Measurements from ENCODE around the gene IPP.
"Not testable (repeated sequence)": the region's sequence is repeated elsewhere in the genome, so short reads cannot be mapped to it uniquely, and the experiment has no call there.

The IPP gene

DNA sequence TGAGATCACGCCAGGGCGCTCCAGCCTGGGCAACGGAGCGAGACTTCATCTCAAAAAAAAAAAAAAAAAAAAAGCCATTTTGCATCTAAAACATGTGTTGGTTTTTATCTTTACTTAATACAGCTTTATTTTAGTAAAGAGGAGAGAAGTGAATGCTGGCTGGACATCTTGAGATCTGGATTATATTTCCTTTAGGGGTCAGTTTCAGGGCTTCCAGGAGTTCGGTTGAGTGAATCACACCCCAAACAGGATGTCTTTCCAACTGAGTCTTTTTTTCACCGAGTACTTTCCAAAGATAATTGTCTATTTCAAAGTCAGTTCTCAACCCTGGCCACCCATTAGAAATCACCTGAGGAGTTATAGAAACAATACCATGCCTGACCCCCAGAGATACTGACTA is 16.6 kb upstream of the IPP start:
- peaks cover 17% of the 10 kb centered on the region for H3K4me1 ChIP-seq (ENCODE audit: control insufficient read depth, insufficient read depth, low read length)
- no peaks in the 10 kb centered on the region for H3K27me3 ChIP-seq (ENCODE audit: control insufficient read depth, insufficient read depth, low read length)
- H3K36me3 ChIP-seq (ENCODE audit: insufficient read depth, low read length): no peaks in the 10 kb centered on the region
- H3K4me3 ChIP-seq (ENCODE audit: low read length): no peak overlapping the region
- H3K9ac ChIP-seq (ENCODE audit: low read depth, low read length): no peak overlapping the region
- H3K9me3 ChIP-seq (replicated peaks; ENCODE audit: low read length): no peaks in the 10 kb centered on the region
- peak overlapping the region; percentile 3 for H3K4me2 ChIP-seq (ENCODE audit: low read length)

DNA sequence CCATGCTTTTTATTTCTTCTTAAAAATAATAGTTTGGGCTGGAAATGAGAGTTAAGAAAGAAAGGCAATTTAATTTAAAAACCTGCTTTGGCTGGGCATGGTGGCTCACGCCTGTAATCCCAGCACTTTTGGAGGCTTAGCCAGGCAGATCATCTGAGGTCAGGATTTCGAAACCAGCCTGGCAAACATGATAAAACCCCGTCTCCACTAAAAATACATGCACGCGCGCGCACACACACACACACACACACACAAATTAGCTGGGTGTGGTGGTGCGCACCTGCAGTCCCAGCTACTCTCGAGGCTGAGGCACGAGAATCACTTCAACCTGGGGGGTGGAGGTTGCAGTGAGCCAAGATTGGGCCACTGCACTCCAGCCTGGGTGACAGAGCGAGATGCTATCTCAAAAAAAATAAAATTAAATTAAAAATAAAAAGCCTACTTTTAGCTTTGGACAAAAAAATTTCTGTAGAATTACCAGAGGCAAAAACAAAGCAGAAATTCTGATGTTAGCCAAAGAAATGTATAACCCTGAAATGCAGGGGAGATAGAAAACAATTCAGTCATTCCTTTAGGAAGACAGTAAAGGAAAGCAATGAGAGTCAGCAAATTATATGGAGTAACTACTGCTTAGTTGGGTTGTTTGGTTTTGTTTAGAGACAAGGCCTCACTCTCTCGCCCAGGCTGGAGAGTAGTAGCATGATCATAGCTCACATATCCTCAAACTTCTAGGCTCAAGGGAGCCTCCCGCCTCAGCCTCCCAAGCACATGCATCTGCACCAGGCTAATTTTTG is 15.7 kb upstream of the IPP start:
- Histone ChIP-seq H3K4me2 (ENCODE audit: low read length) (no peak overlapping the region), H3K27me3 (ENCODE audit: control insufficient read depth, insufficient read depth, low read length) (no peaks in the 10 kb centered on the region), H3K9me3 (replicated peaks; ENCODE audit: low read length) (no peaks in the 10 kb centered on the region), H3K4me3 (ENCODE audit: low read length) (no peak overlapping the region), H3K36me3 (ENCODE audit: insufficient read depth, low read length) (no peaks in the 10 kb centered on the region), H3K4me1 (ENCODE audit: control insufficient read depth, insufficient read depth, low read length) (peaks cover 17% of the 10 kb centered on the region), H3K9ac (ENCODE audit: low read depth, low read length) (no peak overlapping the region)

DNA sequence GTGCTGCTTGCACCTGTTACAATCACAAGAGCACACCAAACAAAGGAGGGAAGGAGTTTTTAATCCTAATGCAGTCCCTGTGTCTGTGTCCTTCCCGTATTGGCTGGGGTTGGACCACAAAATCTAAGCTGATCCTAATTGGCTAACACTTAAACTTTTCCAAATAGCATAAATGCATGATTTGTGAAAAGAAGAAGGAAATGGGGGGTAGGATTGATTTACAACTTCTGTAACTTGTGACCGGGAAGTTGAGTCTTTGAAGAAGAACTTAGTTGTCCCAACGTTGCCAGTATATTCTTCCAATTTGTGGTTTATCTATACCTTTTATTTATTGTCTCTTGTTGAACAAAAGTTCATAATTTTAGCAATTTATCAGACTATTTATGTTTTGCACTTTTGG is 11.8 kb upstream of the IPP start:
- no peaks in the 10 kb centered on the region for H3K9me3 ChIP-seq (replicated peaks; ENCODE audit: low read length)
- H3K9ac ChIP-seq (ENCODE audit: low read depth, low read length): no peak overlapping the region
- no peak overlapping the region for H3K4me3 ChIP-seq (ENCODE audit: low read length)
- H3K36me3 ChIP-seq (ENCODE audit: insufficient read depth, low read length): no peaks in the 10 kb centered on the region
- H3K4me2 ChIP-seq (ENCODE audit: low read length): no peak overlapping the region
- H3K4me1 ChIP-seq (ENCODE audit: control insufficient read depth, insufficient read depth, low read length): peaks cover 5% of the 10 kb centered on the region
- H3K27me3 ChIP-seq (ENCODE audit: control insufficient read depth, insufficient read depth, low read length): peaks cover 16% of the 10 kb centered on the region

DNA sequence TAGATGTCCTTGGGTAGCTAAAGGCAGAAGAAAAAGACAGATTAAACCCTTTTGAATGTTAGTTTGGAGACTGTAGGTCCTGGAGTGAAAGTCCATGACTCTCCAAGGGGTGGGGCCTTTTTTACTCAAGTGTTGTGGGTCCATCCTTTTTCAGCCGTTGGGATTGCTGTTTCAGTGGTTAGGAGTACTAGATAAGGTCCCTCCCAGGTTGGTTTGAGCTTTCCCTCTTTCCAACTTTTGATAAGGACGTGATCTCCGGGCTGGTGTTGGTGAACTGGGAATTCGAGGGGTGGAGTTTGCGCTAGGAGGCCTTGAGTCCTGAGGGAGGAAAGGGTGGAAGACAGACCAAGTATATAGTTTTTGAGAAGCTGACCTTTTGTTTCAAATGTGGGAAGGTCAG is 5.2 kb upstream of the IPP start:
- Histone ChIP-seq H3K36me3 (ENCODE audit: insufficient read depth, low read length) (no peaks in the 10 kb centered on the region), H3K4me2 (ENCODE audit: low read length) (no peak overlapping the region), H3K9me3 (replicated peaks; ENCODE audit: low read length) (no peaks in the 10 kb centered on the region), H3K9ac (ENCODE audit: low read depth, low read length) (no peak overlapping the region), H3K4me1 (ENCODE audit: control insufficient read depth, insufficient read depth, low read length) (peaks cover 4% of the 10 kb centered on the region), H3K27me3 (ENCODE audit: control insufficient read depth, insufficient read depth, low read length) (peaks cover 16% of the 10 kb centered on the region), H3K4me3 (ENCODE audit: low read length) (no peak overlapping the region)

DNA sequence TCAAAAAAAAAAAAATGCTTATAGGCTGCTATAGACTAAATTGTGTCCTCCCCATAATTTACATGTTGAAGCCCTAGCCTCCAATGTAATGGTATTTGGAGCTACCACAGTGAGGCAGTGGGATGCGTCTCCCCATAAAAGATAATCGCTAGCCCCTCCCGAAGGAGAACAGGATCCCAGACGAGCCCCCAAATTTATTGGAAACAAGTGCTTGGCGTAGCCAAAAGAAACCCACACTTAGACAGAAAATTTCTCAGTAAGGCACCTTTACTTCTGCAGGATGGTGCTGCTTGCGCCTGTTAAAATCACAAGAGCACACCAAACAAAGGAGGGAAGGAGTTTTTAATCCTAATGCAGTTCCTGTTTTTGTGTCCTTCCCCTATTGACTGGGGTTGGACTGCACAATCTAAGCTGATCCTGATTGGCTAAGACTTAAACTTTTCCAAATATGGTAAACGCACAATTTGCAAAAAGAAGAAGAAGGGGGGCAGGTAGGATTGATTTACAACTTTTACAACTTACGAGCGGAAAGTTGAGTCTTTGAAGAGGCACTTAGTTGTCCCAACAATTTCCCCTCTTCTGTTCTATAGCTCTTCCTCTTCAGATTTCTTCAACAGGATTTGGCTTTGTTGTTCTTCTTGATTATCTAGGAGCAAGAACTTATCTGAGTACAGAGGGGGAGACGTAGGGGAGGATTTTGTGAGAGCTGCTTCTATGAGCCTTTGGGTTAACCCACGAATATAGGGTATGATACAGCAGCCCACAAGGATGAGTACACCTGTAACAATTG is 3.0 kb upstream of the IPP start:
- no peak overlapping the region for H3K4me3 ChIP-seq (ENCODE audit: low read length)
- no peak overlapping the region for H3K4me2 ChIP-seq (ENCODE audit: low read length)
- no peaks in the 10 kb centered on the region for H3K9me3 ChIP-seq (replicated peaks; ENCODE audit: low read length)
- no peaks in the 10 kb centered on the region for H3K36me3 ChIP-seq (ENCODE audit: insufficient read depth, low read length)
- H3K9ac ChIP-seq (ENCODE audit: low read depth, low read length): no peak overlapping the region
- peaks cover 4% of the 10 kb centered on the region for H3K4me1 ChIP-seq (ENCODE audit: control insufficient read depth, insufficient read depth, low read length)
- peaks cover 8% of the 10 kb centered on the region for H3K27me3 ChIP-seq (ENCODE audit: control insufficient read depth, insufficient read depth, low read length)

DNA sequence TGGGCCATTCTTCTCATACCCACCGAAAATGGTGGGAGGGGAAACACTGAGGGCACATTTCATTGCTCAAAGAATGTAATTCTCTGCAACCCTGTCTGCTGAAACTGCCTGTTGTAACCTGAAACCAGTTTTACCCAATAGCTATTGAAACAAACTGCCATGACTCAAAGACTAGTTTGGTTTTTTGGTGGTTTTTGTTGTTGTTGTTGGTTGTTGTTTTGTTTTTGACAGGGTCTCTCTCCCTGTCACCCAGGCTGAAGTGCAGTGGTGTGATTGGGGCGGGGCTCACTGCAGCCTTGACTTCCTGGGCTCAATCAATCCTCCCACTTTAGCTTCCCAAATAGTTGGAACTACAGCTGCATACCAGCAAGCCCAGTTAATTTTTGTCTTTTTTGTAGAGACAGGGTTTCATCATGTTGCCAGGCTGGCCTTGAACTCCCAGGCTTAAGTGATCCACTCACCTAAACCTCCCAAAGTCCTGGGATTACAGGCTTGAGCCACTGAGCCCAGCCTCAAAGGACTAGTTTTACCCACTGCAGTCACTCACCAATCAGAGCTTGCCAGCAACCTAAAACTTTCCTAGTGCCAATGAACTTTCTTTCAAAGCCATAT is 2.1 kb upstream of the IPP start:
- no peak overlapping the region for H3K4me2 ChIP-seq (ENCODE audit: low read length)
- no peak overlapping the region for H3K4me3 ChIP-seq (ENCODE audit: low read length)

DNA sequence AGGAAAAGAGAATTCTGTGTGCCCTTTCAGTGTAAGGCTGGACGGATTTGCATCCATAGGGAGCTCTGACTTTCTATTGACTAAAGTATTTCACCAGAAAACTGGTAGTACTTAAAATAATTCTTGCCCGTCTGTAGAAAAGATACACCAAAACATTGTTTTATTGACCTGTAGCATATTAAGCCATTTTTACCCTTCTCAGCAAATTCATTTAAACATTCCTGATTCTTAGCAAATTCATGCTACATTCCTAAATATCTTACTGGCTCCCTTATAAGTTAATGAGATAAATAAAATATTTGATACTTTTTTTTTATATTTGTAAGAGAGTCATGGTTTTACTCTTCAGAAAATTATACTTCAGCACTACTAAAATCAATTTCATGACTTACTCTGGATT is 1.6 kb upstream of the IPP start:
- H3K4me1 ChIP-seq (ENCODE audit: control insufficient read depth, insufficient read depth, low read length): peaks cover 4% of the 10 kb centered on the region
- H3K9me3 ChIP-seq (replicated peaks; ENCODE audit: low read length): no peaks in the 10 kb centered on the region
- no peaks in the 10 kb centered on the region for H3K27me3 ChIP-seq (ENCODE audit: control insufficient read depth, insufficient read depth, low read length)
- H3K36me3 ChIP-seq (ENCODE audit: insufficient read depth, low read length): no peaks in the 10 kb centered on the region
- H3K9ac ChIP-seq (ENCODE audit: low read depth, low read length): no peak overlapping the region
- no peak overlapping the region for H3K4me2 ChIP-seq (ENCODE audit: low read length)
- H3K4me3 ChIP-seq (ENCODE audit: low read length): no peak overlapping the region

More for the DNA sequence above, 2.1 kb upstream of the IPP start:
- H3K27me3 ChIP-seq (ENCODE audit: control insufficient read depth, insufficient read depth, low read length): no peaks in the 10 kb centered on the region
- no peaks in the 10 kb centered on the region for H3K36me3 ChIP-seq (ENCODE audit: insufficient read depth, low read length)
- H3K9me3 ChIP-seq (replicated peaks; ENCODE audit: low read length): no peaks in the 10 kb centered on the region
- peaks cover 4% of the 10 kb centered on the region for H3K4me1 ChIP-seq (ENCODE audit: control insufficient read depth, insufficient read depth, low read length)
- H3K9ac ChIP-seq (ENCODE audit: low read depth, low read length): no peak overlapping the region

DNA sequence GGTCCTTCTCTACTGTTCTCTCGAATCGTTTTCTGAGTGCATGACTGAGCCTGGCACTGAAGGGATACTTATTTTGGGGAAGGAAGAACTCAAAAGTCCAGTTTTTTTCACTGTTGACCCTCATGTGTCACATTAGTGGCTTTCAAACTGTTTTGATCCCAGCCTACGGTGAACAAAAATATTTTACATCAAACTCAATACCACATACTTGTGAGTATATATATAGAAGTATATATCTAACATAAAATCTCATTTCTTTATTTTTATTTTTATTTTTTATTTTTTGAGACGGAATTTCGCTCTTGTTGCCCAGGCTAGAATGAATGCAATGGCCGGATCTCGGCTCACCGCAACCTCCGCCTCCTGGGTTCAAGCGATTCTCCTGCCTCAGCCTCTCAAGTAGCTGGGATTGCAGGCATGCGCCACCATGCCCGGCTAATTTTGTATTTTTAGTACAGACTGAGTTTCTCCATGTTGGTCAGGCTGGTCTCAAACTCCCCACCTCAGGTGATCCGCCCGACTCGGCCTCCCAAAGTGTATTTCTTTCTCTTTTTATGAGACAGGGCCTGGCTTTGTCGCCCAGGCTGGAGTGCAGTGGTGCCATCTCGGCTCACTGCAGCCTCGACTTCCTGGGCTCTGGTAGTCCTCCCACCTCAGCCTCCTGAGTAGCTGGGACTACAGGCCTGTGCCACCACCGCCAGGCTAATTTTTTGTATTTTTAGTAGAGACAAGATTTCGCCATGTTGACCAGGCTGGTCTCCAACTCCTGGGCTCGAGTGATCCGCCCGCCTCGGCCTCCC is 786 bp upstream of the IPP start:
- not testable (repeated sequence) for H3K27me3 ChIP-seq (ENCODE audit: control insufficient read depth, insufficient read depth, low read length); H3K9me3 ChIP-seq (replicated peaks; ENCODE audit: low read length); H3K36me3 ChIP-seq (ENCODE audit: insufficient read depth, low read length); H3K4me1 ChIP-seq (ENCODE audit: control insufficient read depth, insufficient read depth, low read length)
- Histone ChIP-seq H3K4me2 (ENCODE audit: low read length) (peak overlapping the region; percentile 82), H3K9ac (ENCODE audit: low read depth, low read length) (peak overlapping the region; percentile 93), H3K4me3 (ENCODE audit: low read length) (peak overlapping the region; percentile 82)

DNA sequence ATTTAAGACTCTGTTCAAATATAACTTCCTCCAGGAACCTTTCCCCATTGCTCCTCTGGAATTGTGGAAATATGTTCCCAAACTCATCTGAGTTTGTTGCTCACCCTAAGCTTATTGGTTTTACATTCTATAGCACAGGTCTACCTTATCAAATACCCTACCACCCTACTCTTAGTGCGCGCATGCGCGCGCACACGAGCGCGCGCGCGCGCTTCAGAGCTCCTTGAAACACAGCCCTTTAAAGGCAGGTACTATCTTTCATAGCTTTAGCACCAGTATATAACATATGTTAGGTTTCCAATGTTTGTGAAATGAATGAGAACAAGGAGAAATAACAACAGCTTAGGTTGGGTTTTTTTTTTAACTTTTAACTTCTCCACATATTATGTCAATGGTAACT is 3.5 kb downstream of the IPP start:
- Histone ChIP-seq H3K9ac (ENCODE audit: low read depth, low read length) (no peak overlapping the region), H3K27me3 (ENCODE audit: control insufficient read depth, insufficient read depth, low read length) (no peaks in the 10 kb centered on the region), H3K36me3 (ENCODE audit: insufficient read depth, low read length) (peaks cover 10% of the 10 kb centered on the region), H3K9me3 (replicated peaks; ENCODE audit: low read length) (no peaks in the 10 kb centered on the region), H3K4me1 (ENCODE audit: control insufficient read depth, insufficient read depth, low read length) (peaks cover 4% of the 10 kb centered on the region), H3K4me3 (ENCODE audit: low read length) (no peak overlapping the region), H3K4me2 (ENCODE audit: low read length) (no peak overlapping the region)

DNA sequence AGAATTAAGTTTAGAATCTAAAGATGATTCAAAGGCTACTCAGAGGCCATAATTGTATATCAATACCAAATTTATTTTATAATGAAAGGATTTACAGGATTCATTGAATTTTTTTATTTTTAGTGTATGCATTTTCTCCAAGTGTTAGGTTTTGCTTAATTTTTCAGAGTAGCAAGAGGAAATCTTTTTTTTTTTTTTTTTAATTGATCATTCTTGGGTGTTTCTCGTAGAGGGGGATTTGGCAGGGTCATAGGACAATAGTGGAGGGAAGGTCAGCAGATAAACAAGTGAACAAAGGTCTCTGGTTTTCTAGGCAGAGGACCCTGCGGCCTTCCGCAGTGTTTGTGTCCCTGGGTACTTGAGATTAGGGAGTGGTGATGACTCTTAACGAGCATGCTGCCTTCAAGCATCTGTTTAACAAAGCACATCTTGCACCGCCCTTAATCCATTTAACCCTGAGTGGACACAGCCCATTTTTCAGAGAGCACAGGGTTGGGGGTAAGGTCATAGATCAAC is 10.8 kb downstream of the IPP start:
- H3K4me2 ChIP-seq (ENCODE audit: low read length); H3K4me3 ChIP-seq (ENCODE audit: low read length); H3K4me1 ChIP-seq (ENCODE audit: control insufficient read depth, insufficient read depth, low read length); H3K9me3 ChIP-seq (replicated peaks; ENCODE audit: low read length); H3K36me3 ChIP-seq (ENCODE audit: insufficient read depth, low read length); H3K27me3 ChIP-seq (ENCODE audit: control insufficient read depth, insufficient read depth, low read length); H3K9ac ChIP-seq (ENCODE audit: low read depth, low read length): not testable (repeated sequence)

DNA sequence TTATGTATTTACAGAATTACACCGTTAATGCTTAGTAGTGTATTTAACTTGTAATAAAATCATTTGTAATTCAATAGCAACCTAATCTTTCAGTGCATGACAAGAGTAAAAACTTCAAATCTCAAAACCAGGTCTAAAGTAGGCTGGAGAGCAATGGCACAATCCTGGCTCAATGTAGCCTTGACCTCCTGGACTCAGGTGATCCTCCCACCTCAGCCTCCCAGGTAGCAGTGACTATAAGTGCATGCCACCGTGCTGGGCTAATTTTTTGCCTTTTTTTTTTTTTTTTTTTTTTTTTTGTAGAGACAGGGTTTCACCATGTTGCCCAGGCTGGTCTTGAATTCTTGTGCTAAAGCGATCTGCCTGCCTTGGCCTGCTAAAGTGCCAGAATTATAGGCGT is 11.3 kb downstream of the IPP start:
- H3K4me3 ChIP-seq (ENCODE audit: low read length): no peak overlapping the region
- H3K9me3 ChIP-seq (replicated peaks; ENCODE audit: low read length): no peaks in the 10 kb centered on the region
- H3K36me3 ChIP-seq (ENCODE audit: insufficient read depth, low read length): peaks cover 9% of the 10 kb centered on the region
- H3K4me2 ChIP-seq (ENCODE audit: low read length): no peak overlapping the region
- H3K9ac ChIP-seq (ENCODE audit: low read depth, low read length): no peak overlapping the region
- H3K4me1 ChIP-seq (ENCODE audit: control insufficient read depth, insufficient read depth, low read length): no peaks in the 10 kb centered on the region
- H3K27me3 ChIP-seq (ENCODE audit: control insufficient read depth, insufficient read depth, low read length): no peaks in the 10 kb centered on the region
